HG03558 (cell line): ENCODE data around the gene RETREG3.
"Not testable (repeated sequence)": the region's sequence is repeated elsewhere in the genome, so short reads cannot be mapped to it uniquely, and the experiment has no call there.

Source experiments
- ATAC-seq: cut with Tn5 transposase; IDR thresholded peaks from one replicate; pipeline ENCODE4 v1.9.1; 2021; ENCODE audit warnings: moderate number of reproducible peaks; ENCODE audit not compliant: unreplicated experiment; ENCODE audit errors: extremely low read depth

The RETREG3 gene

DNA sequence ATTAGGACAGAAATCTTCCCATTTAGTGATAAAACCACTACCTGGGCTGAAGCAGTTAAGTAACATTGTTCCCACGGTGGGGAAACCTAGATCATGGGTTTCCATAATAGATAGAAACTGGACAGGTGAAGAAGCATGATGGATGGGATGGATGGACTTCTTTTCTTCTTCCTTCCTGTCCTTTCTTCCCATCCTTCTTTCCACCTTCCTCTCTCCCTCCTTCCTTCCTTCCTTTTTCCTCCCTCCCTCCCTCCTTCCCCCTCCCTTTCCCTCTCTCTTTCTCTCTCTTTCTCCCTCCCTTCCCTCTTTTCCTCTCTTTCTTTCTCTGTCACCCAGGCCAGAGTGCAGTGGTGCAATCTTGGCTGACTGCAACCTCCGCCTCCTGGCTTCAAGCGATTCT, 34.7 kb downstream of the RETREG3 start:
- no peak for ATAC-seq

DNA sequence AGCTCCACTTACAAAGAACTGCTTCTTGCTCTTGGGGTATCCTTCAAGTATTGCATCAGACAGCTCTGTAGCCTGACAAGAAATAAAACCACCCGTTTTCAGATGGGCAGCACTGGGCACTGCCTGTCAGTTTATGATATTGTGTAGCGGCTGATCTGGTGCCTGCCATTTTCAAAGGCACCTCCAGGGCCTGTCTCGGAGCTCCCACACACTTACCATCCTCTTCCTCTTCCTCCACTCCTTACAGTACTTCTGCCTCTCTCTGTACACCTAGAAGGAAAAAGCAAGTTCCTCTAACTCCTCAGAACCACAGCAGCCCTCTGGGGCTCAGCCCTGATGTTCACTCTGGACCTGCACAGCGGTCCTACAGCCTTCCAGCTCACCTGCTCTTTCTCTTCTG, 36.1 kb downstream of the RETREG3 start:
- no peak for ATAC-seq

DNA sequence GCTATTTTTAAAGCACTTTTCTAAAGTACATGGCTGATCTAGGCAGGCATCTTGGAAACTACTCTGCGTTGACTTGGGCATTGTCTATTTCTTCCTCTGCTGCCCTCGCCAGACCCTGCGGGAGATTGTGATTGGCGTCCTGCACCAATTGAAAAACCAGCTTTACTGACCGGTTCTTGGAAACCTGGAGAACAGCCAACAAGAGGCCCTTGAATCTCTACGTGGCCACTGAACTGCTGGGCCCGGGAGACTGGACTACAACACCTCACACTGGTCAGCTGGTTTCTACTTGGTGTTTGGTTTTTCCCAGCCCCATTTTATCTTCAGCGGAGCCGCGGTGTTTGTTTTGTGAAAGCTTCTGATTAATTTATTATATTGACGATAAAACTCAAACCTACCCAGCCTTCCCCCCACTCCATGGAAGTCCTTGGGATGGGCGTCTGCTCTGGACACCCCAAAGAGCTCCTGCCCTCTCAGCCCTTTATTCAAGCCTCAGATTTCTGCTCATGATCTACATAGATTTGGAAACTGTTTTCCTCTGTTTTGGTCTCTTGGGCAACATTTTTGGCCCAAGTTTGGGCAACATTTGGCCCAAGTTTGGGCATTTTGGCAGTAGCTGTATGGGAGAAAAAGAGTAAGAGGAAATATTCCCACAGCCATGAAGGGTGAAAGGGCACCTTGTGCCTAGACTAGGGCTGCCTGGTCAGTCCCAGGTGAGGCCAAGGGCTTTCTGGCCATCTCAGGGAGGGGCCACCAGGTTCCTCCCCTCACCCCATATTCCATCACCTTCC, 37.5 kb downstream of the RETREG3 start:
- no peak for ATAC-seq

DNA sequence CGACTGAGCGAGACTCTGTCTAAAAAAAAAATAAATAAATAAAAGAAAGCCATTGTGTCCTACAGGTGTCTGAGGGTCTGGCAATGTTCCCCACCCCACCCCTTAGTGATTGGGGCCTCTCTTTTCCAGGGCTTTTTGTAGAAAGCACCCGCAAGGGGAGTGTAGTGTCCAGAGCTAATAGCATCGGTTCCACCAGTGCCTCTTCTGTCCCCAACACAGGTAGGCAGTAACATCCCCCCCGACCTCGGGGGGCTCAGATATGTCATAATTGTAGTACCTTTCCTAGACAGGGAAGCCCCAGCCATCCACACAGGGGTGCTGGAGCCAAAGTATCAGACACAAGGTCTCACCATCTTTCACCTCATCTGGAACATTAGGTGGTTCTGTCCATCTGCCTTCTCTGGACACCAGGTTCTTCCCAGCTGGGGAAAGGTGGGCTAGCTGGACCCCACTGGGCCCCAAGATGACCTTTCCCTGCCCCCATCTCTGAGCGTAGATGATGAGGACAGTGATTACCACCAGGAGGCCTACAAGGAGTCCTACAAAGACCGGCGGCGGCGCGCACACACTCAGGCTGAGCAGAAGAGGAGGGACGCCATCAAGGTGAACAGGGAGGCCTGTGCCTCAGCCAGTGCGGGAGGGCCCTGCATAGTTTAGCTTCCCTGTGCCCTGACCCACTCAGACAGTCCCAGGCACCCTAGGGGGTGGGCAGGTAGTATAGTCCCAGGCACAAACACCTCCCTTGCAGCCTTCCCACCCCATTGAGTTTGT, 40.6 kb downstream of the RETREG3 start:
- no peak for ATAC-seq

DNA sequence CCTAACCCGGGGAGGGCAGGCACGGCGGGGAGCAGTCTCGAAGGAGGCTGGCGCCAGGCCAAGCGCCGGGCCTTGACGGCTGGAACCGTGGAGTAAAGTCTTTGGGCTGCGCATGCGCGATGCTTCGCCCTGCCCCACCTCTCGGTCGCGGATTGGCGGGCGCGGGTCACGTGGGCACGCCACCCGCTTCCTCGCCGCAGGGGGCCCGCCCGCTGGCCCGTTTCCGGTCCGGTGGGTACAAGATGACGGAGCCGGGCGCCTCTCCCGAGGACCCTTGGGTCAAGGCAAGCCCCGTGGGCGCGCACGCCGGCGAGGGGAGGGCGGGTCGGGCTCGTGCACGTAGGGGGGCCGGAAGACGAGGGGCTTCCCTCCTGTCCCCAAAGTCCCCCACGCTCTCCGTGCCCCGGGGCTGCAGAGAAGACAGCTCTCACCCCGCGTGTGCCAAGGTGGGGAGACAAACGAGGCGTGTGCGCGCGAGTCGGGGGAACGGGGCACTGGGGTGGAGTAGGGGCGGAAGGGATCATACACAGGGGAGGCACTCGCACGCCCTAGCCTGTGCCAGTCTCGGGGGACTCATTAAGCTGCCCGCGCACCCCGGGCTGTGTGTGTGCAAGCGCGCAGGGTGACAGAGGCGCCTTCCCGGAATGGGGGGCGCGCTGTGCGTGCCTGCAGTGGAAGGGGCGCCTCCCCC, 42.1 kb downstream of the RETREG3 start, which contains the start of gene MLX:
Gene MLX, plus strand, starts transcription at position 218 of the 691 bp plus-strand sequence. Its CDS starts 25 bp downstream, at position 243.
- no peak for ATAC-seq

DNA sequence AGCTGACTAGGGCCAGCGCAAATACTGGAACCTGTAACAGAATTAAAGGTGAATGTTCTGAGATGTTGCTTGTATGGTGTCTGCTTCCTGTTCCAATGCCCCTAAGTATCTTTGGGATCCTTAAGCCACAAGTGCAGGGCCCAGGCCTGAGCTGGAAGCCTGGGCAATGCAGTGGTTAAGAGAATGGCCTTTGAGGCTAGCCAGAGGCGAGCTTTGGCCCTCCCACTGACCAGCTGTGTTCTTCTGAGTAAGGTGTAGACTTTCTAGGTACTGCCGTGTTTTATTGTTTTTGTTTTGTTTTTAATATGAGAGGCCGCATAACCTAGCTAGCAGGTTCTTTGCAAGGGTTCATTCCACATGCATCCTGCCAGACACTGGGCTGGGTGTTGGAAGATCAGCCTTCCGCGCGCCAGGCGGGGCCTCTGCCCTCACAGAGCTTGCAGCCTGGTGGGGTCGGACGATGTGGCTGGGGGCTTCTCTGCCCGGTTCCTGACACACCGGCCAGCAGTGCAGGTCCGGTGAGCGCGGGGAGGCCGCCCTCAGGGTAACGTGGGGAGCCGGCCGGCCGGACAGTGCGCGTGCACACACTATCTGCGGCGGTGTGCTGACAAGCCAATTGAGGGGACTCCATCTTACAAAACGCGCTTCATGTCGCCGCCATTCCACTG, 42.8 kb downstream of the RETREG3 start:
- ATAC-seq, result no peak

DNA sequence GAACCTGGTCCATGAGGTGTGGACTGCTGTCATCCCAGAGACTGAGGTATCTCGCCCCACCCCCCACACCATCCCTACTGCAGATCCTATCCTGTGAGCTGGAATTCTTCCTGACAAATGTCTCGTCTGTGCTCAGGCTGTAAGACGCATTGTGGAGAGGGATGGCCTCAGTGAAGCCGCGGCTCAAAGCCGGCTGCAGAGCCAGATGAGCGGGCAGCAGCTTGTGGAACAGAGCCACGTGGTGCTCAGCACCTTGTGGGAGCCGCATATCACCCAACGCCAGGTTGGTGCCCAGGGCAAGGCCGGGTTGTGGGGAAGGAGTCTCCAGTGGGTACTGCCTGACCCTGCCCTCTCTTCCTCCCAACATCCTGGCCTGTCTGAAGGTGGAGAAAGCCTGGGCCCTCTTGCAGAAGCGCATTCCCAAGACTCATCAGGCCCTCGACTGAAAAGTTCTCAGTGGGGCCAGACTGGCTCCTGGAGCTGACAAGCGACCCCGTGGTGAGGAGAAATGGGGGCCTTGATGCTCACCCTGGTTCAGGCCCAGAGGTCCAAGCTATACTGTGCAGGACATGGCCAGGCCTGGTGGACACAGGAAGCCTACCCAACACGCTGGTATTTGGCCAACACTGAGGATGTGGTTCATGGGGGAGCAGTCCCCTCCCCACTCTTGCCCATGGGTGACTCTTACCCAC, 43.5 kb downstream of the RETREG3 start:
- no peak for ATAC-seq

DNA sequence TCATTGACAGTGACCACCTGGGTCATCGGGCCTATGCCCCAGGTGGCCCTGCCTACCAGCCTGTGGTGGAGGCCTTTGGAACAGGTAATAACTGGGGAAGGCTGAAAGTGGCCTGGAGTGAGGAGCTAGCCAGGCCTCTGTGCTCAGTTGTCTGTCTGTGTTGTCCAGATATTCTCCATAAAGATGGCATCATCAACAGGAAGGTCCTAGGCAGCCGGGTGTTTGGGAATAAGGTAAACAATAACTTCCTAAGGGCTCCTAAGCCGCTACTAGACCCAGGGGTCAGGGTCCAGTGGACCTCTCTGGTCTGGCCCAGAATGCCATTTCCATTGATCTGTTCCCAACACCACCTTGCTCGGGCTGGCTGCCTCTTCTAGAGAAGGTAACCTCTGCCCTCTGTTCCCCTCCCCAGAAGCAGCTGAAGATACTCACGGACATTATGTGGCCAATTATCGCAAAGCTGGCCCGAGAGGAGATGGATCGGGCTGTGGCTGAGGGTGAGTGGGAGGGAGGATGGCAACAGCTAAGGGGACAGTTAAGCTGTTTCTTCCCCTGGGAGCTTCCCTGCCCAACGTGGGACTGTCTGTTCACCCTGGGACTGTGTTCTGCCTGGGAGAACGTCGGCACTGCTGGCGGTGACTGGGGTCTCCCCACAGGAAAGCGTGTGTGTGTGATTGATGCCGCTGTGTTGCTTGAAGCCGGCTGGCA, 44.2 kb downstream of the RETREG3 start:
- no peak for ATAC-seq

DNA sequence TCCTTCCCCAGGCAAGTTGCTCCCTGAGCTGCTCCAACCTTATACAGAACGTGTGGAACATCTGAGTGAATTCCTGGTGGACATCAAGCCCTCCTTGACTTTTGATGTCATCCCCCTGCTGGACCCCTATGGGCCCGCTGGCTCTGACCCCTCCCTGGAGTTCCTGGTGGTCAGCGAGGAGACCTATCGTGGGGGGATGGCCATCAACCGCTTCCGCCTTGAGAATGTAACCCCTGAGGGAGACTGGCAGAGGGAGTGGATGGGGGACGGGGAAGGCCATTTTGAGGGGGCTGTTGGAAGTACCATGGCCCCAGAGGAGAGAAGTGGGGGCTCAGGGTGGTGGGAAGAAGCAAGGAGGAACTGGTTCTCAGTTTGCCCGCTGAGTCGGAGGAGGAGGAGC, 45.2 kb downstream of the RETREG3 start:
- no peak for ATAC-seq

DNA sequence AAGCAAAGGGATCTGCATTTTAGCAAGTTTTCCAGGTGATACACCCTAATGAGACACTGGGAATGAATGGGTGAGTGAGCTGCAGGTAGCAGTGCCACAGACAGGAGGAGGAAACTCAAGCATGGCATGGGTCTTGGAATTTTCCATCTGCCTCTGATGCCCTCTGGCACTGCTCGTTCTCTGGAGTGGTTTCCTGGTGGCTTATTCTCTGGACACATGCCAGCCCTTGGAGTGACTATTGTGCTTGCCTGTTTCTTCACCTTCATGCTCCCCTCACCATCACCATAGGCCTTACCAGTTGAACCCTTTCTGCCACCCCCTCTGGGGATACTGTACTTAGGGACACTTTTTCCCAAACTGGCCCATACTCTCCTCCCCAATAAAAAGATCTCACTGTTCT, 45.6 kb downstream of the RETREG3 start:
- ATAC-seq, result no peak

DNA sequence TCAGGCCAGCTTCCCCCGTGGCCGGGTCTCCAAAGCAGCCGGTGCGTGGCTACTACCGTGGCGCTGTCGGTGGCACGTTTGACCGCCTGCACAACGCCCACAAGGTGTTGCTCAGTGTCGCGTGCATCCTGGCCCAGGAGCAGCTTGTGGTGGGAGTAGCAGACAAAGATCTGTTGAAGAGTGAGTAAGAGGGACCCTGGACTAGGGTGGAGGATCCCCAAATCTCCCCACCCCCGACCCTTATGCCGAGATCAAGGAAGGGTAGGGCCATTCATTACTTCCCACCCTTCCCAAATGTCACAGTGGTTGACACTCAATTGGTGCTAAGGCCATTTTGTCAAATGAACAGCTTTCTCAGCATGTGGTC, 46.0 kb downstream of the RETREG3 start:
- no peak for ATAC-seq

DNA sequence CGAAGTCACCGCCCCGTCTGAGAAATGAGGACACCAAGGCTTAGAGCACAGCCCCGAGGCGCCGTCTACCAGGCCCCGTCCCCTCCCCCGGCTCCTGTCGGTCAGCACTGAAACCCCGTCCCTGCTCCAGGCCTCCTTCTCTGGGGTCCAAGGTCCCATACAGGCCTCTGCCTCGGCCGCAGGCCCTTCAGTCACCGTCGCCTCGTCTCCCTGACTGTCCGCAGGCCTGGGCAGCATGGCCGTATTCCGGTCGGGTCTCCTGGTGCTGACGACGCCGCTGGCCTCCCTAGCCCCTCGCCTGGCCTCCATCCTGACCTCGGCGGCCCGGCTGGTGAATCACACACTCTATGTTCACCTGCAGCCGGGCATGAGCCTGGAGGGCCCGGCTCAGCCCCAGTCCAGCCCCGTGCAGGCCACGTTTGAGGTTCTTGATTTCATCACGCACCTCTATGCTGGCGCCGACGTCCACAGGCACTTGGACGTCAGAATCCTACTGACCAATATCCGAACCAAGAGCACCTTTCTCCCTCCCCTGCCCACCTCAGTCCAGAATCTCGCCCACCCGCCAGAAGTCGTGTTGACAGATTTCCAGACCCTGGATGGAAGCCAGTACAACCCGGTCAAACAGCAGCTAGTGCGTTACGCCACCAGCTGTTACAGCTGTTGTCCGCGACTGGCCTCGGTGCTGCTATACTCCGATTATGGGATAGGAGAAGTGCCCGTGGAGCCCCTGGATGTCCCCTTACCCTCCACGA, 46.6 kb downstream of the RETREG3 start:
- ATAC-seq, result no peak

DNA sequence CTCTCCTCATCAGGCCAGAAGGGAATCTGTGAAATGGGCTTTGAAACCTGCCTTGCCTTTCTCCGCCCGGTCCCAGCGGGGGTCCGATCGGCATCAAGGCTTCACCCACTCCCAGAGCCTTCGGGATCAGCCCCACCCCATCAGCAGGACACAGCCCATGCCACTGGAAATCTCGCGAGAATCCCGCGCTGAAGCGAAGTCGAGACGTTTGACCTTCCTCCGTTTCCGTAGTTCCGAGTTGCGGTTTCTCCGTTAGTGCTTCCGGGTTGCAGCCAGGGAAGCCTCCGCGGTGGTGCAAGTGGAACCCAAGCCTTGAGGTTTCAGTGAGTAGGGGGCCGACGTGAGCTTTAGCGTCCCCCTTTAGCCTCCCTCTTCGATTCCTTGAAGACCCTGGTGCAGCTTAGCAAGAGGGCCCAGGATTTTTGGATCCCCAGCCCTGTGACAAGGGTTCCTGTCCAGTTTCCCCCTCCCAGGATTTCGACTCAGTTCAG, 47.2 kb downstream of the RETREG3 start, which contains the start of gene COASY:
Gene COASY, plus strand, starts transcription at position 252 of the 491 bp plus-strand sequence. CDS start 475 bp downstream, outside the sequence.
- ATAC-seq, result no peak

DNA sequence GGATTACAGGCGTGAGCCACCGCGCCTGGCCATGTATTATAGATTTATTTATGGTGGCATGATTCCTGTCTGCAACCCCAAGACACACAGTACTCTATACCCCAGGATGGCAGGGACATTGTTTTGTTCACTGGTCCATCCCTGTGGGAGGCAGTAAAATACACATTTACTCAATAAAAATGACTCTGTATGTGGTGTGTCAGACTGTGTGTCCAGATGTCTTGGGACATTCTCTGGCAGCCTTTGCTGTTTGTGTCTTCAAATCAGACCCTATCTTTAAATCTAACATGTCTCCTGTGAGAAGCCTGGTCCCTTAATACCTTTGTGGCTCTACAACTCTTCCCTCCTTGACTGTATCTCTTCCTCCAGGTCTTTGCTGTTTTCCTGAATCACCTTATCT, 48.9 kb downstream of the RETREG3 start:
- no peak for ATAC-seq

DNA sequence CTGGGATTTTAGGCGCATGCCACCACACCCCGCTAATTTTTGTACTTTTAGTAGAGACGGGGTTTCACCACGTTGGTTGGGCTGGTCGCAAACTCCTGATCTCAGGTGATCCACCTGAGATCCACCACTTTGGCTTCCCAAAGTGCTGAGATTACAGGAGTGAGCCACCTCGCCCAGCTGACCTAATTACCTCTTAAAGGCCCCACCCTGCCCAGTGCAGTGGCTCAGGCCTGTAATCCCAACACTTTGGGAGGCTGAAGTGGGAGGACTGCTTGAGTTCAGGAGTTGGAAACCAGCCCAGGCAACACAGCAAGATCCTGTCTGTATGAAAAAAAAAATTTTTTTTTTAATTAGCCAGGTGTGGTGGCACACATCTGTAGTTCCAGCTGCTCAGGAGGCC, 50.1 kb downstream of the RETREG3 start:
- no peak for ATAC-seq

DNA sequence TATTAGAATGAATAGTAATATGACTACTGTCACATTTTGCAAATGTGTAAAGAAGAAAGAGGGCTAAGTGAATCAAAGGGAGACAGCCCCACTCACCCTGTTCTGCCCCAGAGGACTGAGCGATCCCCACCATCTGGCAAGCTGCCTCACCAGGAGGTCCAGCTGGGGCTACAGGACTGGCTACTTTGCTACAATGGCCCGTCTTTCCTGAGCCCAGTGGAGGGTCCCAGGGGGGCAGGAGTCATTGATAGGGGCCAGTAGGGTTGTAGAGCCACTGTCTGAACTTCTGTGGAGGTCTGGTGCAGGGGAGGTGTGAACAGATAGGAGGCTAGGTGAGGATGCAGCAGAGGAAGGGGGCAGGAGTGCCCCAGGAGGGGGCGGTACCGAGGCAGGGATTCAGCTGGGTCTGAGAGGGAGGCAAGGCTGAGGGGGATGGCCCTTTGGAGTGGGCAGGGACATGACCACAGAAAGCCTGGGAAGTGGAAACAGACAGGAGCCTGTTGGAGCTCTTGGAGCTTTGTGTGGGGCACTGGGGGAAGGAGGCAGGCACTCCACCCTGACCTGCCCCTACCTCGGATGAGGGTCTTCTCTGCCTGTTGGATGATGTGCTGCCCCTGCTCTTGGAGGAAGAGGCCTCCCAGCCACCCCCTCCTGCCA, 53.1 kb downstream of the RETREG3 start:
- ATAC-seq, result not testable (repeated sequence)

DNA sequence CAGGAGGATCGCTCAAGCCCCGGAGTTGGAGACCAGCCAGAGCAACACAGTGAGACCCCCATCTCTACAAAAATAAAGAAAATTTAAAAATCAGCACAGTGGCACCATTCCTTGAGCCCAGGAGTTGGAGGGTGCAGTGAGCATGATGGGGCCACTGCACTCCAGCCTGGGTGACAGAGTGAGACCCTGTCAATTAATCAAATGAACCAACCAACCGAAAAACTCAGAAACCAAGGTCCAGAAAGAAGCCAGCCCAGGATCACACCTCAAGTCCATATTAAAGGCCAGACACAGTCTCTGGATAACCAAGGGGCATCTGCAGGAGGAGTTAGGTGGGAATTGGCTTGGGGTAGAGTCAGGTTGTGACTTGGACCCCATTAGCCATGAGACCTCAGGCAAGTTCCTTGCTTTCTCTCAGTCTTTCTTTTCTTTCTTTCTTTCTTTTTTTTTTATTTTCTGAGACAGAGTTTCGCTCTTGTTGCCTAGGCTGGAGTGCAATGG, 54.0 kb downstream of the RETREG3 start:
- ATAC-seq, result no peak
